Retinal pigment epithelial cell (primary cell): ENCODE measurements around the gene HSPB6.
"Not testable (repeated sequence)": the region's sequence is repeated elsewhere in the genome, so short reads cannot be mapped to it uniquely, and the experiment has no call there.

Experiments used
- DNase-seq: peaks from one replicate; pipeline ENCODE4 v3.0.0-alpha.2; 2010; ENCODE audit warnings: low read depth
- H3K4me3 ChIP-seq: 2 replicates; pipeline ENCODE4 v1.5.1; 2011; ENCODE audit warnings: mild to moderate bottlenecking, low read length, control low read depth, moderate library complexity
- TF ChIP-seq, protein P1 (sequence below): conservative IDR thresholded peaks from 2 replicates; pipeline ENCODE4 v1.5.1; 2011; ENCODE audit warnings: low read depth, low read length, control low read depth, inconsistent platforms

HSPB6 gene, protein sequence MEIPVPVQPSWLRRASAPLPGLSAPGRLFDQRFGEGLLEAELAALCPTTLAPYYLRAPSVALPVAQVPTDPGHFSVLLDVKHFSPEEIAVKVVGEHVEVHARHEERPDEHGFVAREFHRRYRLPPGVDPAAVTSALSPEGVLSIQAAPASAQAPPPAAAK

DNA sequence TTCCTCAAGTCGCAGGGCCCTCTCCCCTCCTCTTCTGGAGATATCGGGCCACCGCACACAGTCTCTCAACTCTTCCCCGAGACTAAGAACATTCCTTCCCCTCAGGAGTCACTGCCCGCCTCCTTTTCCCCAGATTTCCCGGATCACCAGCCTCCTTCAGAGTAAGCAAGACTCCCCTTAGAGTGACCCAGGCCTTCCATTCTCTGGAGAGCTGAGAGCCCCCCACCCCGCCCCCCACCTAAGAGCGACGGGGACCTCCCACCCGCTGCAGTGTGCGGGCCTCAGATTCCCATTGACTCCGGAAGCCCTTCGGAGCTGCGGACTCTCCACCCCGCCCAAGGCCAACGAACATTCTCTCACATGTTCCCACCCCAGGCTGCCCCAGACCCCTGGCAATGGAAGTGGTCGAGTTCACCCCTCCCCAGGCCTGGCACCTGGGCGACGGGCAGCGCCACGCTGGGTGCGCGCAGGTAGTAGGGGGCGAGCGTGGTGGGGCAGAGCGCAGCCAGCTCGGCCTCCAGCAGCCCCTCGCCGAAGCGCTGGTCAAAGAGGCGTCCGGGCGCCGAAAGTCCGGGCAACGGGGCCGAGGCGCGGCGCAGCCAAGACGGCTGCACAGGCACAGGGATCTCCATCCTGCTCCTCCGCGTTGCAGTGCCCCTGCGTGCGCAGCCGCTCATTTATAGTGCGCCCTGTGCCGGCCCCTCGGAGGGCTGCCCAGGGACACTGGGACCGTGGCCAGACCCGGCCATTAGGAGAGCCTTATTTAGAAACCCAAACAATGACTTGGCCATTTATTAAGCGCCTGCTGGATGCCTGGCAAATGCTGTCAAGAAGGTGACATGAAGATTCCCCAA lies at the start of gene HSPB6:
HSPB6 (minus strand) TSS at position 653 of the 854 bp plus-strand sequence; CDS start at position 632, 21 bp downstream.
- DNase-seq = no peak
- peak within 1 kb of the TSS; percentile 83 for H3K4me3 ChIP-seq
- TF ChIP-seq, protein P1, sequence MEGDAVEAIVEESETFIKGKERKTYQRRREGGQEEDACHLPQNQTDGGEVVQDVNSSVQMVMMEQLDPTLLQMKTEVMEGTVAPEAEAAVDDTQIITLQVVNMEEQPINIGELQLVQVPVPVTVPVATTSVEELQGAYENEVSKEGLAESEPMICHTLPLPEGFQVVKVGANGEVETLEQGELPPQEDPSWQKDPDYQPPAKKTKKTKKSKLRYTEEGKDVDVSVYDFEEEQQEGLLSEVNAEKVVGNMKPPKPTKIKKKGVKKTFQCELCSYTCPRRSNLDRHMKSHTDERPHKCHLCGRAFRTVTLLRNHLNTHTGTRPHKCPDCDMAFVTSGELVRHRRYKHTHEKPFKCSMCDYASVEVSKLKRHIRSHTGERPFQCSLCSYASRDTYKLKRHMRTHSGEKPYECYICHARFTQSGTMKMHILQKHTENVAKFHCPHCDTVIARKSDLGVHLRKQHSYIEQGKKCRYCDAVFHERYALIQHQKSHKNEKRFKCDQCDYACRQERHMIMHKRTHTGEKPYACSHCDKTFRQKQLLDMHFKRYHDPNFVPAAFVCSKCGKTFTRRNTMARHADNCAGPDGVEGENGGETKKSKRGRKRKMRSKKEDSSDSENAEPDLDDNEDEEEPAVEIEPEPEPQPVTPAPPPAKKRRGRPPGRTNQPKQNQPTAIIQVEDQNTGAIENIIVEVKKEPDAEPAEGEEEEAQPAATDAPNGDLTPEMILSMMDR = no peak

DNA sequence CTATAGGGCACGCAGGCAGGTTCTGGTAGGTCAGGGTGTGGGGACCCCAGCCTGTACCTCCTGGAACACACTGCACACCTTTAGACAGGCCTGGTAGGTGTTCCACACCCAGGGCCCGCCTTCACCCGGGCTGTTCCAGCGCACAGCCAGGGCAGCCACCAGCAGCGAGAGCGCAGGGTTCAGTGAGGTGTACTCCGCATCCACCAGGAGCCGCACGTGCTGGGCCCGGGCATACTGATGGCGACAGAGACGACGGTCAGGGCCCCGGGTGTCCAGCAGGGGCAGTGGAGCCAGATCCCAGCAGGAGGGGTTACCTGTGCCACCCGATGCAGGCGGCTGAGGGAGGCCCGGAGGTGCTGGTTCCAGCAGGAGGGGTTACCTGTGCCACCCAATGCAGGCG lies 49.8 kb upstream of the HSPB6 start:
- no peak for DNase-seq
- TF ChIP-seq, protein P1 = no peak
- no peak overlapping the region for H3K4me3 ChIP-seq

DNA sequence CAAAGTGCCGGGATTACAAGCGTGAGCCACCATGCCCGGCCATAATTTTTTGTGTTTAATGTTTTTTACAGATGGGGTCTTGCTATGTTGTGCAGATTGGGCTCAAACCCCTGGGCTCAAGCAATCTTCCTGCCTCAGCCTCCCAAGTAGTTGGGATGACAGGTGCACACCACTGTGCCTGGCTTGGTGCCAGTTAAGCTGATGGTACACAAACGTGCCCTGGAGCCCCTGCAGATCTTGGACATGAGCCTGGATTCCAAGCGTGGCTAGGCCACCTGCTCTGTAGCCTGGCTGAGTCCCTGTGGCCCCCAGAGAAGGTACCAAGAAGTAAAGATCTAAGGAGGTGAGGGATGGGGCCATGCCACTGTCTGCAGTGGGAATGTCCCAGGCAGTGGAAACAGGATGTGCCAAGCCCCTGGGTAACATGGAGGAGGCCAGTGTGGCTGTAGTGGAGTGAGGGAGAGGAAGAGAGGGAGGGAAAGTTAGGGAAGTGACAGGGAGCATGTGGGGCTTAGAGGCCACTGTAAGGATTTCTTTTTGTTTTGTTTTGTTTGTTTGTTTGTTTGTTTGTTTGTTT lies 48.8 kb upstream of the HSPB6 start:
- H3K4me3 ChIP-seq = no peak overlapping the region

DNA sequence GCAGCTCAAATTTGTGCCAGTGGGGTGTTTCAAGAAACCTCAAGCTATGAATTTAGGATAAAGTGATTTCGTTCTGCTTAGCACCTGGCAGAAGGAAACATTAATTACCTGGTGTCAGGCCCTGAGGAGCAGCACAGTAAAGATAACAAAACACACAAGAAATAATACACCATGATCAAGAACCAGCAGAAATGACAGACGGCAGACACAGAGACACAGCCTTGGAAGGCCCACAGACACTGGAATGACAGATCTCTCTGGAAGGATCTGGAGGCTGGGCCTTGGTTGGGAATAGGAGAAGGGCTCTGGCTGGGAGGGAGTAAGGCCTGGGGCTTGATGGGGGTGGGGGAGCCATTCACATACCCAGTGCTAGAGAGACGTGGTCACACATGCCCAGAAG lies 45.0 kb upstream of the HSPB6 start:
- no peak overlapping the region for H3K4me3 ChIP-seq
- TF ChIP-seq, protein P1 = no peak
- no peak for DNase-seq

More for the DNA sequence above, 48.8 kb upstream of the HSPB6 start:
- DNase-seq = no peak
- TF ChIP-seq, protein P1 = no peak

DNA sequence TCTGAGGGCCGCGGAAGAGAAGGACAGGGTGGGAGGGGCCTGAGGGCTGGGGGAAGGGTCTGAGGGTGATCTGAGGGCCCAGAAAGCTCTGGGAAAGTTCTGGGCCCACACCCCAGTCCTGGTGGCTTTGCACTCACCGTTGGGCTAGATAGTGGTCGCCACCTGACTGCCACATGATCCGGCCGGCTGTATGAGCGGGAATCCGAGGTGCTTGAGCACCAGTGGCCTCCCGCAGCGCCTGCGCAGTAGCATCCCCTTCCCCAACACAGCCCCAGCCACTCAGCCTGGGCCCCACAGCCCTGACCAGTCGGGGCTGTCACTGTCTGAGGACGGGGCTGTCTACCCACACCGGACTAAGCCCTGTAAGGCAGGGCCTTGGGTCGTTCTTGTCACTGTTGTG lies 40.8 kb upstream of the HSPB6 start:
- peak overlapping the region; percentile 19 for H3K4me3 ChIP-seq
- no peak for DNase-seq
- TF ChIP-seq, protein P1 = no peak

DNA sequence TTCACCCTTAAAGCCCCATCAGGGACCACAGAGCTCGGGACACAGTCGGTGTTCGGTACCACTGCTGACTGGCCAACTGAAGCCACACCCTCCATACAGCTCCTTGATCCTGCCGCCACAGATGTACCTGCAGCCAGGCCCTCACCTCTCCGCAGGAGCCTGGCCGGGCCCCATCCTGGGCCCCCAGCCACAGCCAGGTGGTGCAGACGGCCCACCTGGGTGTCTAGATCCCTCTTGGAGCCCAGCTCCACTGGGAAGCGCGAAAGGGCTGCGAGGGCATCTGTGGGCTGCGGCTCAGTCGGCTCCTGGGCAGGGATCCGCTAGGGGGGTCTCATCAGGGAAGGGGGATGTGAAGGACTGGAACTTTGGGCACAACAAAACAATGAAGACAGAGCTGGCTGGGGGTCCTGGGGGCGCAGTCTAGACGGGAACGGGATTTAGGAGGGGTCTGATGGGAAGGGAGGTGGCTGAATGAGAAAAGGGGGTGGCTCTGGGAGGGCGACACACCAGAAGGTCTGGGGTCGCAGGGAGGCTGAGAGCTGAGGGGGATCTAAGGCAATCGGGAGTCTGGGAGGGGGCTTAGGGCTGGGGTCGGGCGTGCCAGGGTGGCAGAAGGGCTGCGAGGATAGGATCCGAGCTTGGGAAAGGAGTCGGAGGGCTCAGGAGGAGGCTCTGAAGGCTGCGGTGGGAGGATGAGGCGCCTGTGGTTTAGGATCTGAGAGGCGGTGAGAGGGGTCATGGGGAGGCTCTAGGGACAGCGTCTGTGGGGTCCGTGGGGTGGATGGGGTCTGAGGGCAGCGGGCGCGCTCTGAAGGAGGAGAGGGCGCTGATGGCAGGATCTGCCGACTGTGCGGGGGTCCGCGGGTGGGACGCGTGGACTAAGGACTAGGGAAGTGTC lies 40.1 kb upstream of the HSPB6 start:
- H3K4me3 ChIP-seq = no peak overlapping the region
- no peak for DNase-seq
- TF ChIP-seq, protein P1 = no peak

DNA sequence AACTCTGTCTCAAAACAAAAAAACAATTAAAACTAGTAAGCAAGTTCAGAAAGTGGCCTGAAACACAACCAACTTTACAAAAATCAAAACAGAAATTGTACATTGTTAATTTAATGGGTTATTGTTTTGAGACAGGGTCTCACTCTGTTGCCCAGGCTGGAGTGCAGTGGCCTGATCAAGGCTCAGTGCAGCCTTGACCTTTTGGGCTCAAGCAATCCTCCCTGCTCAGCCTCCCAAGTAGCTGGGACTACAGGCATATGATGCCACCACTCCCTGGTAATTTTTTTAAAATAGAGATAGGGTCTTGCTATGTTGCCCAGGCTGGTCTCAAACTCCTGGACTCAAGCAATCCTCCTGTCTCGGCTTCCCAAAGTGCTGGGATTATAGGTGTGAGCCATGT lies 38.7 kb upstream of the HSPB6 start:
- DNase-seq, H3K4me3 ChIP-seq: not testable (repeated sequence)
